ENCODE data around the gene TNS3.

GRCh38 chr7:47471358-47471703 lies 110.6 kb downstream of the TNS3 start:
- TF ChIP-seq MYC (IDR thresholded peaks at IDR 0.05; ENCODE audit: low read depth, low read length) (no peak), CTCF (IDR thresholded peaks at IDR 0.05; ENCODE audit: low read depth, low read length) (no peak)
